ENCODE measurements around the gene MLLT1. TPM values are rescaled to one million over a fixed set of nuclear protein-coding genes. Genes with fewer than 3 reads are reported as not detected.

MLLT1 gene
- total and polyA plus RNA-seq, 11 donors = 17.8 to 45.9 (median 34.9) TPM

DNA sequence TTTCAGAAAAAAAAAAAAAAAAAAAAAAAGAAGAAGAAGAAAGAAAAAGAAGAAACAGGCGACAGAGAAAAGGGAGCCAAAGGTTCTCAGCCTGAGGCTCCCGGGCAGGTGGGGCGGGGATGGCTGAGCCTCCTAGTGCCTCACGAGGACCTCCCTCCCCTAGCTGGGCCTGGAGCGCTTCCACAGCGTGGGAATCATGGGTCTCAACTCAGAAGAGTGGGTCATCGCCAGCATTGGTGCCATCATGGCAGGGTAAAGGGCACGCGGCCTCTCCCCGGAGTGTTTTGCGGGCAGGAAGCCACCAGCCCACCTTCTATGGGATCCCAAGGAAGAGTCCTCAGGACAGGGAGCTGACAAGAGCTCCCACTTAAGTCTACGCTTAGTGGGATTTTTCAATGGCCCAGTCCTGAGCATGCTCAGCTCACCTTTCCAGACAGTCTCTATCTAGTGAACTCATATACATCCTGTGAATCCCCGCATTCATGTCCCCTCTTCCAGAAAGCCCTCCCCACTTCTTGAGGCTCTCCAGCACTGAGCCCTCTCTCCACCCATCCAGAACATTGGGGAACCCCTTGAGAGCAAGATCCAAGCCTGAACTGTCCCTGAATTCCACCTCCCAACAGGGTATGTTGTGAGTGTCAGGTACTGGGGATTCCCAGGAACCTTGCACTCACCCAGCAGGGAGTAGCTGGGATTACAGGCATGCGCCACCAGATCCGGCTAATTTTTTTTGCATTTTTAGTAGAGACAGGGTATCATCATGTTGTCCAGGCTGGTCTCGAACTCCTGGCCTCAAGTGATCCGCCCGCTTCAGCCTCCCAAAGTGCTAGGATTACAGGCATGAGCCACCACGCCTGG, 74.7 kb downstream of the MLLT1 start:
- TF ChIP-seq, protein P1, sequence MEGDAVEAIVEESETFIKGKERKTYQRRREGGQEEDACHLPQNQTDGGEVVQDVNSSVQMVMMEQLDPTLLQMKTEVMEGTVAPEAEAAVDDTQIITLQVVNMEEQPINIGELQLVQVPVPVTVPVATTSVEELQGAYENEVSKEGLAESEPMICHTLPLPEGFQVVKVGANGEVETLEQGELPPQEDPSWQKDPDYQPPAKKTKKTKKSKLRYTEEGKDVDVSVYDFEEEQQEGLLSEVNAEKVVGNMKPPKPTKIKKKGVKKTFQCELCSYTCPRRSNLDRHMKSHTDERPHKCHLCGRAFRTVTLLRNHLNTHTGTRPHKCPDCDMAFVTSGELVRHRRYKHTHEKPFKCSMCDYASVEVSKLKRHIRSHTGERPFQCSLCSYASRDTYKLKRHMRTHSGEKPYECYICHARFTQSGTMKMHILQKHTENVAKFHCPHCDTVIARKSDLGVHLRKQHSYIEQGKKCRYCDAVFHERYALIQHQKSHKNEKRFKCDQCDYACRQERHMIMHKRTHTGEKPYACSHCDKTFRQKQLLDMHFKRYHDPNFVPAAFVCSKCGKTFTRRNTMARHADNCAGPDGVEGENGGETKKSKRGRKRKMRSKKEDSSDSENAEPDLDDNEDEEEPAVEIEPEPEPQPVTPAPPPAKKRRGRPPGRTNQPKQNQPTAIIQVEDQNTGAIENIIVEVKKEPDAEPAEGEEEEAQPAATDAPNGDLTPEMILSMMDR (IDR thresholded peaks at IDR 0.05) = no peak
- no peak for TF ChIP-seq POLR2A (IDR thresholded peaks at IDR 0.05)
- no peak for DNase-seq
- 86 to 90% (median 88%) methylated on average over 18 to 19 of the region's 19 CpGs for WGBS, 4 donors
- Histone ChIP-seq H3K4me1 (peaks cover 0 to 2% (median 0%) of the 10 kb centered on the region in 12 donors), H3K36me3 (no peaks in the 10 kb centered on the region), H3K27me3 (no peaks in the 10 kb centered on the region), H3K4me3 (no peak overlapping the region), H3K9me3 (no peaks in the 10 kb centered on the region), H3K27ac (no peak overlapping the region)
- ATAC-seq = no peak
- intact Hi-C loops (cut with DNase I) = loop anchor here in 1 of 10 donors (10.0 kb wide), 1 partner anchor 210 kb away; no protein-coding TSS in a partner anchor

DNA sequence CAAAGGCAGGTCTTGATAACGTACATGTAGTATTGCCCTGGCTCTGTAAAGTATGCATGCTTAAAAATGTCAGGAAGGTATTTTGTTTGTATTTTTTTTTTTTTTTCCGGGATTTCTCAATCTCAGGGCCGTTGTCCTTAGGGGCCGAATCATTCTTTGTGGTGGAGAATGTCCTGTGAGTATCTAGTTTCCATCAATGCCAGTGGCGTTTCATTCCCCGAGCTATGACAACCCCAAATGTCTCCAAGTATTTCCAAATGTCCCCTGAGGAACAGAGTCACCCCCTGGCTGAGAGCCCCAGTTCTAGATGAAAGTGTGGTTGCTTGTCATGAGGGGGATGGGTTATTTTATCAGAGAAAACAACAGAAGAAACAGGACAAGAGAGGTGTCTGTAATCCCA, 75.6 kb downstream of the MLLT1 start:
- WGBS, 4 donors = 59 to 69% (median 63%) methylated on average over 6 of the region's 6 CpGs
- Histone ChIP-seq H3K27ac (no peak overlapping the region), H3K27me3 (no peaks in the 10 kb centered on the region), H3K4me3 (no peak overlapping the region), H3K4me1 (peaks cover 0 to 6% (median under 1%) of the 10 kb centered on the region in 12 donors), H3K36me3 (no peaks in the 10 kb centered on the region), H3K9me3 (no peaks in the 10 kb centered on the region)
- ATAC-seq (no peak), DNase-seq (no peak)
- no peak for TF ChIP-seq POLR2A (IDR thresholded peaks at IDR 0.05)
- TF ChIP-seq, protein P1 (IDR thresholded peaks at IDR 0.05) = no peak
- intact Hi-C loops (cut with DNase I) = loop anchor here in 1 of 10 donors (10.0 kb wide), 1 partner anchor 211 kb away; no protein-coding TSS in a partner anchor

DNA sequence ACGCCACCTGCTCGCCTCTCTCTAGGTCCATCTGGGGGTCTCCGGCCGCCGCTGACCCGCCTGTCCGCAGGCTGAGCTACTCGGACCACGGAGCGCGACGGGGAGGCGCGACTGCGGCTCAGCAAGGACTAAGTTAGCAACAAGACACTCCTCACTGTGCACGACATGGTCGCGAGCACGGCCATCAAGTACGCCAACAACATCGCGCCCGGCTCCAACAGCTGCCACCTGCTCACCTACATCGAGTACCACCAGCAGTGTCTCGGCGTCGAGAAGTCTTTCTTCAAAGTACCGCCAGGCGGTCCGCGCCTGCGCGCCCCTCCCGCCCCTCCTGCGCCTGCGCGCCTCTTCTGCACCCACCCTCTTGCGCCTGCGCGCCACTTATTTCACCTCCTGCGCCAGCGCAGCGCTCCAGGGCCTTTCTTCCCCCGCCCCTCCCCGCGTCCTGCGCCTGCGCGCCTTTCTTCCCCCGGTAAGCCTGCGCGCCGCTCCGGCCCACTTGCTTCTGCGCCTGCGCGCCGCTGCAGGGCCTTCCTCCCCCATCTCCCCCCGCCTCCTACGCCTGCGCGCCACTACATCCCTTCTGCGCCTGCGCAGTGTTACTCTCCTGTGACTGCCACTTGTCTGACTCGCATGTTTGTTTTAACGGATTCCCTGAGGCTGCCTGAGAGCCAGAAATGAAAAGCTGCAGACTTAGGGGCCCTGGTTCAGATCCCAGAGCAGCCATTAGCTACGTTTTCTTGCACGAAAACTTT, 80.4 kb downstream of the MLLT1 start:
- Histone ChIP-seq H3K36me3 (no peaks in the 10 kb centered on the region), H3K27ac (peak overlapping the region in 11 of 12 donors; percentile 47 to 83 (median 79)), H3K27me3 (no peaks in the 10 kb centered on the region), H3K4me1 (peaks cover 0 to 18% (median 9%) of the 10 kb centered on the region in 12 donors), H3K9me3 (no peaks in the 10 kb centered on the region), H3K4me3 (peak overlapping the region; percentile 38 to 81 (median 68))
- 0 to 1% (median 1%) methylated on average over 60 to 68 of the region's 68 CpGs for WGBS, 4 donors
- TF ChIP-seq, protein P1 (IDR thresholded peaks at IDR 0.05) = peak in 11 of 12 donors; percentile 18 to 52 (median 39)
- TF ChIP-seq POLR2A (IDR thresholded peaks at IDR 0.05) = peak in 1 of 2 donors; percentile 37
- ATAC-seq = peak; percentile 97 to 99 (median 98)
- DNase-seq = peak; percentile 99 to 100 (median 99)
- intact Hi-C loops (cut with DNase I) = no loop called here

DNA sequence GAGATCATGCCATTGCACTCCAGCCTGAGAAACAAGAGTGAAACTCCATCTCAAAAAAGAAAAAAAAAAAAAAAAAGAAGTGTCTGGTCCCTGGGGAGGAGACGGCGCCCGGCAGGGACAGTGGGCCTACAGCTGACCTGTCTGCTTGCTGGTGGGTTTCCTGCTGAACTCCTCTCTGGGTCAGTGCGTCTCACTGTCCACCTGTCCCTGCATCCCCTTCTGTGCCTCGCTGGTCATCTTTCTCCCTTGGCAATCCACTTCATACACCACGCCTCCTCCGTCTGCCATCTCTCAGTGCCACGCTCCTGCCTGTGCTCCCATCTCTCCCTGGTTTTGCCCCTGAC, 80.9 kb downstream of the MLLT1 start:
- Histone ChIP-seq H3K27me3 (no peaks in the 10 kb centered on the region), H3K9me3 (no peaks in the 10 kb centered on the region), H3K27ac (peak overlapping the region in 6 of 12 donors; percentile 26 to 69 (median 60)), H3K4me3 (peak overlapping the region; percentile 38 to 81 (median 68)), H3K36me3 (no peaks in the 10 kb centered on the region), H3K4me1 (peaks cover 0 to 18% (median 9%) of the 10 kb centered on the region in 12 donors)
- DNase-seq (peak in 1 of 5 donors; percentile 12), ATAC-seq (no peak)
- 21 to 28% (median 25%) methylated on average over 8 of the region's 8 CpGs for WGBS, 4 donors
- intact Hi-C loops (cut with DNase I) = no loop called here
- TF ChIP-seq, protein P1 (IDR thresholded peaks at IDR 0.05) = no peak
- TF ChIP-seq POLR2A (IDR thresholded peaks at IDR 0.05) = no peak

Measured in heart left ventricle (tissue), 16 donors.